ENCODE measurements around the gene MACROH2A1.

MACROH2A1 gene

DNA sequence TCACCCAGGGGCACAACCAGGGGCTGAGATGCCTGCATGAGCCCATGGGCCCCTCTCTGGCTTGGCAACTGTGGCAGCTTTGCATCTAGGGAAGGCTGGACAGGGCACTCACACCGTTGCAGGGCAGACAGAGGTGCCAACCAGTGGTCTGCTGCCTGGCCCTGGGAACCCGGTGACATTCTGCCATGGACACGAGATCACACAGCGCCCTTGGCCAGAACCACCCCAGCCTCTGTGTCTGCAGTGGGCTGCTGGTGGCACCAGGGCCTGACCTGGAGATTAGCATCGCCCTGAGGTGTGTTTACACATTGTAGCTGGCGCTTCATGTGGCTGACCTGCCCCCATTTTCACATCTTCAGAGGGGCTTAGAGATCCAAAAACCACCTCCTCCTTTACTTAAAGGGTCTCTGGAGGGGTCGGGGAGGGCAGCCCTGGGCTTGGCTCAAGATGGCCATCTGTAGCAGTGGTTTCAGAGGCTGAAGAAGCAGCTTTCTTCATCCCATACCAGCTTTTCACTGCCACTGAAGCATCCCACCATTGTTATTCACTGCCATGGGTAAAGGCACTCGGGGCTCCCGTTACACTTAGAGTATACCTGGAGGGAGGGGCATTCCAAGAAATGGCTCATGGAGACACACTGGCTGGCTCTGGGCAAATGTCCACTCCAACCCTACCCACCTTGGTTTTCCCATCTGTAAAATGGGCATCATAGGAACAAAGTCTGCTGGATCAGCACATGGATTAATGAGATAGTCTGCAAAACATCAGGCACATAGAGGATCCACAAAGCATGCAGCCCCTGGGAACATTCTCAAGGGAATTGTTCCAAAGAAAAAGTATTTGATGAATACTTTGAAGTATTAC lies 36.7 kb upstream of the MACROH2A1 start:
- DNase-seq: peak; percentile 13

GRCh38 chr5:135434591-135435466 lies 35.8 kb upstream of the MACROH2A1 start:
- DNase-seq: no peak

DNA sequence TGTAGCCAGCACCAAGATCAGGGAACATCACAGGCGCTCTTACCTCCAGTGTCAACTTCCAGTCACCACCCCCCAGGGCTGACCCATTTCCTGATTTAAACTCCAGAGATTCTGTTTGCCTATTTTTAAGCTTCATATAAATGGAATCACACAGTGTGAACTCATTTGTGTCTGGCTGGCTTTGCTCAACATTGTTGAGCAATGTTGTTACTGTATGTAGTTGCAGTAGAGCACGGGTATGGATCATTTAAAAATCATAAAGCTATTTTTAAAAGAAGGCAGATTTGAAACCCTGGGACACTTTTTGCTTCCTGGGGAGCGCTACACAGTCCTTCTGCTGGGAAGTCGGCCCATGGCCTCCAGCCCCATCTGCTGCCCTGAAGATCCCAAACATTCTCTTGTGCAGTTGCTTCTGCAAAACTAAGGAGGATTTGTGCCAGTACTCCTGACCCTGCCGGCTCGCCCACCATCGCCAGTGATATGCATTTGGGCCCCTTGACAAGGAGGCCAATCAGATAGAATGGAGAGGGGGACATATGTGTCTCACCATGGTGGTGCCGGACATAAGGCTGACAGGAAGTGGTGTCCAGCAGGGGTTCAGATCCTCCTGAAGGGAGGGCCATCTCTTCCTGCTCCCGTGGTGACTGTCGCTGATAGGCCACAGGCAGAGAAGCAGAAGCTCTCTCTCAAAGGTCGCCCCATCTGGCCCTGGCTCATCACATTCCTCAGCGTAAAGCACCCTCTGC lies 34.8 kb upstream of the MACROH2A1 start:
- no peak for DNase-seq

GRCh38 chr5:135432113-135432512 lies 33.1 kb upstream of the MACROH2A1 start:
- DNase-seq: no peak

DNA sequence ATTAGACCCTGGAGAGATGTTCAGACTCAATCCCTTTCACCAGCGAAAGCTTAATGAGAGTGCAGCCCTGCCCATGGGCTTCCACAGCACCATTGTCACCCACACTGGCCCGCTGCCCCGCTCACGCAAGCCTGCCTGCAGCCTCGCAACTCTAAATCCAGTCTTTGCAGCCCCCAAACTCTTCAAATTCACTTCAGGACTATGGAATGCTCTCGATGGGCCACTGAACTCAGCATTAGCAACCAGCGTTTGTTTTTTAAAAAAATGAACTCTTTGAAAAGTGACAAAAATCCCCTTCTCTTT lies 31.1 kb upstream of the MACROH2A1 start:
- no peak for DNase-seq

DNA sequence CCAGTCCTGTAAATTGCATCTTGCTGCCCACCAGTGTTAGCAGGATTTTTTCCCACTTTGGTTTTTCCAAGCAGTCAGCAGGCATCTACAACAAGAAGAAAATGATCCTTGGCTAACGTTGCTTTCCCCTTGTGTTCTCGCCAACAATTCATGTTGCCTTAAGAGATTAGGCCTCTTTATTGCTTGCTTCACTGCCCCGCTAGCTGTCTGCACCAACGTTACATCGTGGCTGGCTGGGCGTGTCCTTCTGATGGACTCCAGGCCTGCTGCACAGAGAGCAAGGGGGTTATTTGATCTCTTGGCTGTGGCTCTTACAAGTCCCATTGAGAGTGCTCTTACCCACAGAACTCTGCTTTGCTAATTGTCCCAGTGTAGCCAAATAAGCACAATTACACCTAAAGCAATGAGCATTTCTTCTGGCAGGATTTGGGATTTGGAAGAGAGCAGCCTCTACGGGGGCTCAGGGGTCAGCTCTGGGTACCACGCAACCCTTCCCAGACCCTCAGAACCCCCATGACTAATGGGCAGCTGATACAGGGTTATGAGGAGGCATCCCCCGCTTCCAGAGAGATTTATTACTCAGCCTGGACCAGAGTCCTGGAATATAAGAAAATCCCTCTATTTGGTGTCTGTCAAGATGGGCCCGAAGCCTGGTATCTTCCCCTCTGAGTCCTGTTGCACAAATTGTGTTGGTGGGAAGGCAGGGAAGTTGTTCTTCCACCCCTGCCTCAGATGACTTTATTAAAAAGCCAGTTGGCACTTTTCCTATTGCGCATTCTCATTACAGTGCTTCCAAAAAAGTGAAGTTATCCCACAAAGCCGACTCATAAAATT lies 30.5 kb upstream of the MACROH2A1 start:
- no peak for DNase-seq

GRCh38 chr5:135428586-135428985 lies 29.6 kb upstream of the MACROH2A1 start:
- no peak for DNase-seq

DNA sequence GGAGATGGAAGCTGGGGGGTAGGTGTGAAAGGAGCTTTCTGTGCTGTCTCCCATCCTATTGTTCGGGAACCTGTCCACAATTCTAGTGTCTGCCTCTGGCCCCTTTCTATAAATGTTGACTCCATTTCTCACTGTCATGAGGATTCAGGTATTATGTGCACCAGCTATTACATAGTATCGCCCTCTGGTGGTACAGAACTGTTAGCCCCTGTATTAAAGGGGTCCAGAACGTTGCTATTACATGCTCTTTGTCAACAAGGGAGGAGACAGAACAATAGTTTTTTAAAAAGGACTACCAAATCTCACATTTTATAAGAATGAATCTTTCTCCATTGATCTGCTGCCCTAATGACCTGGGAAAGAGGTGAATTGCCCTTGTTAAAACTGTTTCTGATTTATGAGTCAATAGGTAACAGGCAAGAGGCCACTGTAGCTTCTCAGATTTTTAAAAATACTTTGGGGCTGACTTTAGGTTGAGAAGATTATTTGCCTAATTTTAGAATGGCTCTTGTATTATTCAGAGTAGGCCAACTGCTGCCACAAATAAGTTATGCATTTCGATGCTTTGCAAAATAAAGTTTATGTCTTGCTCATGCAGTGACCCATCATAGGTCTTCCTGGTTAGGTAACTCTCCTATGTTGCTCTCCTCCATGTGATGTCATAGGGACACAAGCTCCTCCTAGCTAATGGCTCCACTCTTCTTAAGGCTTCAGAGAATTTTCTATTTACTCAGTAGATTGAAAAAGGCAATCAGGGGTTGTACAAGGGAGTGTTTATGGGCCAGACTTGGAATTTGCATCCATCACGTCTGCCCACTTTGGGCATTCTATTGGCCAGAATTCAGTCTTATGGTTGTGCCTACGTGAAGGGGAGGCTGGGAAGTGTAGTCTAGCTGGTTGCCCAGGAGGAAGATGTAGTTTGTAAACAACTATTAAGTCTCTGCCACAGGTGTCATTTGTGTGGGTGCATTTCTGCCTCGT lies 27.4 kb upstream of the MACROH2A1 start:
- DNase-seq: no peak

GRCh38 chr5:135425641-135426040 lies 26.6 kb upstream of the MACROH2A1 start:
- no peak for DNase-seq

DNA sequence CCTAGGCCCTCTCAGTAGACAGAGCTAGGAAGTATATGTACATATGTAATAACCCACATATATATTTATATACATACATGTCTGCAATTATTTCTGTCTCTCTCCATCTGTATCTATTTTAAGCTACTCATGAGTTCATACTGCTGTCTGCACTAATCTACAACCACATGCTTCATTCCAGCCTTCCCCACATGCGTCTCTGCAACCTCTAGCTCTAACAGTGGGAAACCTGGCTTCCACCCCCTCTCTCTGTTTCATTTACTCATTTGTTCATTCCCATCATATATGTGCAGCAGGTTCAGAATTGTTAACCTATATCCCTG lies 24.8 kb upstream of the MACROH2A1 start:
- DNase-seq: no peak

- no peak for DNase-seq
These were observed 24.3 kb upstream of the MACROH2A1 start for GRCh38 chr5:135423146-135423845.

DNA sequence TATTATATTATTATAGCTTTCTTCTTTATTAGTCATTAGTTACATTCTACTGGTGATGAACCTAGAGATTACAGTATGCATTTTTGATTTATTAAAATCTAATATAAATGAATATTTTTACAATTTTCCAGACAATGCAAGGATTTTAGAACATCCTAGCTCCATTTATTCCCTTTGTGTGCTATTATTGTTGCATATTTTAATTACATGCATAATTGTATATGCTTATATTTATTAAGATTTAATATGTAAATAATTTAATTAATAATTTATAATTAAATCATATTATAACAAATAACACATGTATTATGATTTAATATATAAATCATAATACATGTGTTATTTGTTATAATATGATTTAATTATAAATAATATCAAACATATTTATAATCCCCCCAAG lies 23.4 kb upstream of the MACROH2A1 start:
- no peak for DNase-seq

GRCh38 chr5:135417083-135417482 lies 18.1 kb upstream of the MACROH2A1 start:
- no peak for DNase-seq

DNA sequence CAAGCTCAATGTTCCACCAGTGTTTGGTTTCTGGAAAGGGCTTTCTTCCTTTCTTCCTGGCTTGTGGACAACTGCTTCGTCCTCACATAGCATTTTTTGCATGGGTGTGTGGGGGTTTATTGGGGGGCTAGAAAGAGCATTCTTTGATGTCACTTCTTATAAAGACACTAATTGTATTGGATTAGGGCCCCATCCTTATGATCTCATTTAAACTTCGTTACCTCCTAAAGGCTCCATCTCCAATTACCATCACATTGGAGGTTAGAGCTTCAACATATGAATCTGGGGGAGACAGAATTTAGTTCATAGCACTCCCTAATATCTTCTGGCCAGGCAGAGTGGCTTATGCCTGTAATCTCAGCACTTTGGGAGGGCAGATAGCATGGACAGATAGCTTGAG lies 6.1 kb upstream of the MACROH2A1 start:
- no peak for DNase-seq

DNA sequence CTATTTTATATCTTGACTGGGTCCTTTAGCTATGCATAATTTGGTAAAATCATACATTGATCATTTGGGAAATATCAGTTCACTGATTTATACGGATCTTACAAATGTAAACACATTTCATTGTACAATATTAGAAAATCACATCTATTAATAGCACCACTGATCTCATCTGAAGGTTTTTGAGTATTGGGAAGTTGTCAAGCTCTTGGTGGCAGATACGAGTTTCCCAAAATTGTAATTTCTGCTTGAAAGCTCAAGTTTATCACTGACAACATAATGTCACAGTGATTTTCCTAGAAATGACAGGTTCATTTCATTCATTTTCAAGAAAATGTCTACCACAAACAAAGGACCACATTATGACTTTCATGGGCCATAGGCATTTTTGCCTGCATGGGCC lies 3.0 kb upstream of the MACROH2A1 start:
- no peak for DNase-seq

DNA sequence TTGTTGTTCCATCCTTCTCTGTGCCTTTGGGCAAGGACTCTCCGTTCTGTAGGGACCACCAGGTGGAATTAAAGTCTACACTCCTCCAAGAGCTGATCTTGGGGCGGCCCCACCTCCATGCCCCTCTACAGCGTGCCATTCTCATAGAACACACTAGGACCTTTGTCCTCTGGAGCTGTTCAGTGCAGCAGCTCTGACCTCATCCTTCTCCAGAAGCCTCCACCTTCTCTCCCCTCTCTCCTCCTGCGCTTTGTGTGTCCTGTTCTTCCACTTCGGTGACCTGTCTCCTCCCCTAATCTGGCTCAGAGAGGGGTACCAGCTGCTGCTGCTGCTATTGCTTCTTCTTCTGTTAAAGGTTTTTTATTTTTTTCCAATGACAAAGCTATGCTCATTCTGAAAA lies 1.8 kb upstream of the MACROH2A1 start:
- DNase-seq: no peak

- no peak for DNase-seq
These were observed 937 bp upstream of the MACROH2A1 start for GRCh38 chr5:135399794-135400542.

GRCh38 chr5:135398160-135398854 lies 724 bp downstream of the MACROH2A1 start:
- DNase-seq: peak; percentile 69

DNA sequence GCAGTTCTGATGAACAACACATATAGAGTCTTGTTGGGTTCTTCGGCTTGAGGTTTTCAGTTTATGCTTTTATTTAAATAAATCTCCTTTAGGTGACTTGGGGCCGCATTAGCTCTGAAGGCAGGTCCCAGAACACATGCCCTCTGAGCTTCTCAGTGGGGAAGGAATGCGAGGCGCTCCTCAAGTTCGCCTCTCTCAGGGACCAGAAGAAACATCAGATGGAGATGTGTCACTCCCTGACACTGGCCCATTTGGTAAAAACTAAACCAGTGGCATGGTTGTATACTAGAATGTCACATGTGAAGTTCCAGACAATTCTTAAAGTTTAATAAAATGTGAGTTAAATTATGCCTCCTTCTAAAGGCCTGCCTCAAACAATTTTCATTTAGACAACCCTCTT lies 1.9 kb downstream of the MACROH2A1 start:
- no peak for DNase-seq

Data from right forelimb (tissue), 1 donor.